NCI-H1092 treated with DMSO at 0.1 percent for 48 hours (cell line): ENCODE results near the gene MRPL24.

Source experiments
- DNase-seq: peaks from one replicate; lab custom pipeline; 2025; lab: John Stamatoyannopoulos, UW

Gene MRPL24

GRCh38 chr1:156692441-156692924 is 48.4 kb downstream of the MRPL24 start:
- no peak for DNase-seq

- DNase-seq = no peak
Measured at GRCh38 chr1:156691665-156692440, 49.0 kb downstream of the MRPL24 start.

- no peak for DNase-seq
Measured at GRCh38 chr1:156691191-156691590, 49.7 kb downstream of the MRPL24 start.

- DNase-seq = no peak
Measured at GRCh38 chr1:156690675-156691036, 50.2 kb downstream of the MRPL24 start.

GRCh38 chr1:156689953-156690674 is 50.8 kb downstream of the MRPL24 start:
- DNase-seq = no peak

- peak; percentile 71 for DNase-seq
Measured at GRCh38 chr1:156689035-156689952, 51.6 kb downstream of the MRPL24 start.
